SK-MEL-5 (cell line): ENCODE measurements around the gene ZNF532. TPM values are rescaled to one million over a fixed set of nuclear protein-coding genes. Genes with fewer than 3 reads are reported as not detected.

Experiments
- DNase-seq: peaks from one replicate; pipeline ENCODE4 v3.0.0-alpha.2; 2016; ENCODE audit warnings: low read depth, low spot score
- in situ Hi-C: cut with HindIII; loops from 2 replicates; pipeline ENCODE4 v1.10.0; 2016; ENCODE audit warnings: low sequenced_read_pairs, high pct_unique_total_duplicates, low pct_unique_long_range_greater_than_20kb
- total RNA-seq: library from RNA; depleted of rRNA; stranded (reverse); fragments of >200 nt; shearing (Covaris generic); gene quantifications from 2 replicates; pipeline ENCODE4 v1.2.3, GENCODE V29; 2014

ZNF532 gene
- total RNA-seq, 1 experiment from 2014 or later = 7.3 TPM

DNA sequence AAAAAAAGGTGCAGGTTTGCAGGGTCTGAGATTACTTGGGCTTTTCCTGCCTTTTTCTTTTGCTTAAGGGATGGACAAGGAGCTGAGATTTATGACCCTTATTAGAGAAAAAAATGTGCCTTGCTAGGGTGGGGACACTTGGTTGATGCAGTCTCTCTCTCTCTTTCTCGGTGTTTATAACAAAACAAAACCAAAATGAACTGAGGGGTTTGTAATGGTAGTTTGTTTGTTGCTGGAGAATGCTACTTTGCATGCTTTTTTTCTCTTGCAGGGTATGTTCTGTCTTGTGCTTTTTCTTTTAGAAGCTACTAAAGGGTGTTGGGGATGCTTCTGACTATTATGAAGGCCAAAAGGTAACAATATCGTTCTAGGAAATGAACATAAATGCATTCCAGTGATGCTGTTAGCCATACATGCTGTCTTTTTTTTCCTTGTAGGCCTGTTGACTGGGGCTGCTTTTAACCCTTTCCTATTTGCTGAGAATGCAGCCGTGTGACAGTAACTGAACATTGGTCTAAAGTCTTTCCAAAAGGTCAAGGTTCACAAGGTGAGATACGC lies 435 bp downstream of the ZNF532 start:
- in situ Hi-C loops = no loop called here
- no peak for DNase-seq

DNA sequence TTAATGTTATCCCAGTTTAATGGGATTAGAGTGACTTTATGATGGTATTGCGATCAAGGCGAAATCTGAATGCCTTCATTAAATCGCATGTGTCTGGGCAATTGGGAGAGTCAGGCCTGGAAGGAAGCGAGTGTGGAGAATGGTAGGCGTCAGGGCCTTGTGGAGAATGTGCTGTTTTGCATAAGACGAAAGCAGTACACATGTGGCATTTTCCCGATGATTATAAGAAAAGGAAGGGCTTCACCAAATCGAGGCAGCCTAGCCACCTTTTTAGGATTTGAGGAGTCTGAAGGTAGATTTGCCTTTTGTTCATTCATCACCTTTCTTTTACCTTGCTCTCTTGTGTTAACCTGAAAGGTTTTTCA lies 1.0 kb downstream of the ZNF532 start:
- DNase-seq = no peak
- in situ Hi-C loops = no loop called here

DNA sequence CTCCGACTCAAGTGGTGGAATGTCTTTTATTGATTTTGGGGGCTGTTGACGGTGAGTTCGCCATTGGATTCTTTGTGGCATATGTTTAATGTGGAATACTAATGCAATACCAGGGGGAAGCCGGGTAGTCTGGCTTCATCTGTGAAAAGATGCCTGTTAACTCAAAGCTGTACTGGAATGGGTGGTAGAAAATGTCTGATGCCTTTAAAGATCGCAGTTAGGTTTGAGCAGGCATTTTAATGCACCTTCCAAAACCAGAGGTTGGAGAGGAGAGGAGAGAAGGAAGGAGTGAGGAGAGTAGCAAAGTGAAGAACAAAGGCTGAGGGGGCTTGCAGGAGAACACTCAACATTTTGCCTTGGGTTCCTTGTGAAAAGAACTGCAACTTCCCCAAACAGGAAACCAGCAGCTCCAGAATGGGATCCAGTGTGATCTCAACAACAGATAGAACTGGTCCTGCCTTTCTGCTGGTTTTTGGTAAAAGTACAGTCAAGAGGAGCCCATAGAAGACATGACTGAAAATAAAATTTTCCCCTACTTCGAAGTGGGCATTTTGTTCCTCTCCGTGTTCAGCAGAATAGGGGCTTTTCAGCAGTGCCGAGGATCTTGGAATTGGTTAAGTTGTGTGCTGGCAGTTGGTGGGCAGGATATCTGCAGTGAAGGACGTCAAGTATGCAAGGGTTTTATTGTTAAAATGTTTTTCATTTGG lies 1.5 kb downstream of the ZNF532 start:
- in situ Hi-C loops = no loop called here
- no peak for DNase-seq

DNA sequence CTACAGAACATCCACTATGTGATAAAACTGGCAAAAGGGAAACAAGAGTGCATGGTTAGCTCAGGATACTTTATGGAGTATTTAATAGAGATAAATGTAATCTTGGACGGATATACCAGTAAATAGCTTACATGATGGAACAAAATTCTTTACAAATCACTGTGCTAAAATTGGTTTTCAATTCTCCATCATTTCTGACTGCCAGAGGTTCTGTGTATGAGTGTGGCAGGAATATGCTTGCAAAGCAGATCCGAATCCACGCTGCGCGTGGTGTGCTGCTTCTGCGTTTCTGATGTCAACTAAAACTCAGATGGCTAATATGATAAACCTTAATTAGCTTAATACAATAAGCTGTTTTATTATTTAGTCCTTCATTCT lies 2.1 kb downstream of the ZNF532 start:
- in situ Hi-C loops = no loop called here
- no peak for DNase-seq

GRCh38 chr18:58867281-58867961 lies 2.7 kb downstream of the ZNF532 start:
- no peak for DNase-seq
- in situ Hi-C loops = no loop called here

DNA sequence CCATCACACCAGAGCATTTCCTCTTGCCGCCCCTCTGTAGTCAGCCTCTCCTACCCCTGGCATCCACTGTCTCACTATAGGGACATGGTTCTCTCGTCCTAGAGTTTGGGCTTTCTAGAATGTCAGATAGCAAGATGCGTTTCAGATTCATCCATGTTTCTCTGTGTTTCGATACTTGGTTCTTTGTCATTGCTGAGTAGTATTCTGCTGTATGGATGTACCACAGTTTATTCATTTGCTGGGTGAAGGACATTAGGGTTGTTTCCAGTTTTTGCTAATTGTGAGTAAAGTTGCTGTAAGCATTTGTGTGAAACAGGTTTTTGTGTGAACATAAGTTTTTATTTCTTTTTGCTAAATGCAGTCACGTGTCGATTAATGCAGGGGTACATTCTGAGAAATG lies 3.8 kb downstream of the ZNF532 start:
- in situ Hi-C loops = no loop called here
- no peak for DNase-seq

GRCh38 chr18:58870130-58870529 lies 5.5 kb downstream of the ZNF532 start:
- DNase-seq = no peak
- in situ Hi-C loops = no loop called here

DNA sequence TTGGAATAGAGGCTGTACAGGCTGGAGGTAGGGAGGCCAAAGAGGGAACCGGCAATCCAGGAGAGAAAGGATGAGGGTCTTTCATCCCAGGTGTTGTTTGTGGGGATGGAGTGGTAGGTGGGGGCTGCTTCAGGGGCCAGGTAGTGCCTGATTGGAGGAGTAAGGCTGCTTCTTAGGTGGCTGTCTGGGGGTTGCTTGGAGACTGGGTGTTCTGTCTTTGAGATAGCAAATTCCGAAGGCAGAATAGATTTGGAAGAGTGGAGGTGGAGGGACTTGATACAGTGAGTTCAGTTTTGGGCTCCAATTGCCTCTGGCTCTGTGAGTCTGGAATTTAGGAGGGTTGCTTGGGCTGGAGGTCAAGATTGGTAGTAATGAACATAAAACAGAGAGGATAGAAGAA lies 5.9 kb downstream of the ZNF532 start:
- DNase-seq = no peak
- in situ Hi-C loops = no loop called here

DNA sequence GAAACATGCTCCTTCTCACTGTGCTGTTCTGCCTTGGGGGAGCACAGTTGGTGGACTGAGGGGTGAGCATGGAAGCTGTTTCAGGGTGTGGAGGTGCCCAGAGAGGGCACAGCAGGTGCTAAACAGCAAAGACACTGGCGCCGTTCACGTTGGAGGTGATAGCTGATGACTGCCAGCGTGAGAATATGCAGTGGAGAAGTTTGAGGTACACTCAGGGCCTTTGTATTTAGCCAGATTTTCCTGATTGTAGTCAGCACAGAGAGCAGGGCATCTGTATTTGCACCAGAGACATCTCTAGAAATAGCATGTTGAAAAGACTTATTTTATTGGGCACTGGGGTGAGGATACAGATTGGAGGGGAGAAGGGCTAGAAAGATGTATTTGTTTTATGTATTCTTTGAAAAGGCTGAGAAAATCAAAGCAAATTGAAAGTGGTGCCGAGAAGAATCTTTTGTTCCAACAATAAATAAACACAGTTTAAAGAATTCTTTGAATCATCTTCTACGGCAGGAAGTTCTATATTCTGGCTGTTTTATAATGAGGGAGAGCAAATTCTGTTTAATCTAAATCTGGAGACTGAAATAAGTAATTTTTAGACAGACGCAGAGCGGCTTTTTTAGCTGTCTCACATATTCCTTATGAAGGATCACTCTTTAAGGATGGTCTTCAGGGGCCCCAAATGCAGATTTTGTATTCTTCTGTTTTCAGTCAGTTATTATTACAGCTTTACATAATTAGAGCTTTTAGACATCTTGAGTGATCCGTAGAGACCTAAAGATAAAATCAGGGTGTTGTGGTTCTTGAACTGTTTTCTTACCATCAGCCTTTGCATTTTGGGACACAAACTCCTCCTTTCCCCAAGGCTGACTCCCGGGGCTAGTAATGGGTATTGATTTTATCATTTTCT lies 7.1 kb downstream of the ZNF532 start:
- in situ Hi-C loops = no loop called here
- no peak for DNase-seq

DNA sequence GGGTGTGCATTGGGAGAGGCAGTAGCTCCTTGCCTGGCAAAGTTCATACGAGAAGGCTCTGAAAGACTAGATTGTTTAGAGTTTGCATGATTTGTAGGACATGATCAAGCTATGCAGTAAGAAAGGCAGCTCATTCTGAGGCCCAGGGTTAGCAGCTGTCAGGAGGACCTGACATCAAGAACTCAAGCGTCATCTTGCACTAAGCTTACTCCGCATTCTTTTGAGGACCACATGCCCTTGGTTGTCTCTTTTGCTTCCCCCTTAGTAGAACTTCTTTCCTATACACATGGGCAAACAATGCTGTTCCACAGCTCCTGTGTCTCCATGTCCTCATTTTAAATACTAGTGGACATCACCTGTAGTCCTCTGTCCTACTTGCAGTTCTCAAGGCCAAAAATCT lies 14.0 kb downstream of the ZNF532 start:
- in situ Hi-C loops = no loop called here
- no peak for DNase-seq

DNA sequence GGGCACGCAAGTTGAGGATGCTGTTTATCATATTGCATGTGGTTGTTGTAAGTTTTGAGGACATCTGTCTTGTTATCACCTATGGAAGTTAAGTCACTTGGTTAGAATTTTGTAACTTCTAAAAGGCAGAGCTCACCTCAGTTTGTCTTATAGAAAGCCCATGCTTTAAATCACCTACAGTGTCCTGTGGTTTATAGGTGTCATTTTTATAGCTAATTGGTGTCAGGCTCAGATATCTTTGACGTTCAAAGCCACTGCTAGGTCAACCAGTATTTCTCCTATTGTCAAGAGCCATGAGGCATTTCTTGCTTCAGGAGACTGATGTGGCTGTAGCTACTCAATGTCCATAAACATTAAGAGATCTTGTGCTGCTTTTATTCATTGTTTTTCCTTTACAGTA lies 16.8 kb downstream of the ZNF532 start:
- in situ Hi-C loops = no loop called here

DNA sequence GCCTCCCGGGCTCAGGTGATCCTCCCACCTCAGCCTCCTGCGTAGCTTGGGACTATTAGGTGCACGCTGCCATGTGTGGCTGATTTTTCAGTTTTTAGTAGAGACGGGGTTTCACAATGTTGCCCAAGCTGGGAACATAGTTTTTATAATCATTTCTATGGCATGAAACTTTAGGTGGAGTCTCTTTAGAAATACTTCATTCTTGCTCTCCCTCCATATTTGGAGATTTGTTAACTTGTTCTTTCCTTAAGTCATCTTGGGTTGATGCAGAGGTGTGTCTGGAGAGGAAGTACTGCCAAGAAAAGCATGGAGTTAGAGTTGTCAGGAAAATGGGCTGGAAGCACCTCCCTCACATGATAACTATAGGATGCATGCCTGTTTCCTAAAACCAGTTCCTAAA lies 17.4 kb downstream of the ZNF532 start:
- DNase-seq = no peak

More for the DNA sequence above, 16.8 kb downstream of the ZNF532 start:
- DNase-seq = no peak

DNA sequence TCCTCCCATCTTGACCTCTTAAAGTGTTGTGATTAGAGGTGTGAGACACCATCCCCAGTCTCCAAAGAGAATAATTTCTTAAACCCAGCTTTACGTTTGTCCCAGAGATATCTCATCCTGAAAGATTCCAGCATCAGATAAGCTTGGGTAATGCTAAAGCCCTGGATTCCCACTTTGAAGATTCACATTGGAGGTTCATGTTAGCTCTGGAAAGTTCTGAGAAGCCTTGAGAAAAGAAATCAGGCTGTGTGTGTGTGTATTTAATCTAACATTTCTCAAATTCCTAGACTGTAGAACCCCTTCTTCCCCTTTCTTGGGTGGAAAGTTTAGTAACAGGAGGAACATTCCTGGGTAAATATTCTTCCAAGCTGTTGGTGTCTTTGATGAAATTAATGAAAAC lies 18.0 kb downstream of the ZNF532 start:
- DNase-seq = no peak
- in situ Hi-C loops = no loop called here

More for the DNA sequence above, 17.4 kb downstream of the ZNF532 start:
- in situ Hi-C loops = no loop called here

DNA sequence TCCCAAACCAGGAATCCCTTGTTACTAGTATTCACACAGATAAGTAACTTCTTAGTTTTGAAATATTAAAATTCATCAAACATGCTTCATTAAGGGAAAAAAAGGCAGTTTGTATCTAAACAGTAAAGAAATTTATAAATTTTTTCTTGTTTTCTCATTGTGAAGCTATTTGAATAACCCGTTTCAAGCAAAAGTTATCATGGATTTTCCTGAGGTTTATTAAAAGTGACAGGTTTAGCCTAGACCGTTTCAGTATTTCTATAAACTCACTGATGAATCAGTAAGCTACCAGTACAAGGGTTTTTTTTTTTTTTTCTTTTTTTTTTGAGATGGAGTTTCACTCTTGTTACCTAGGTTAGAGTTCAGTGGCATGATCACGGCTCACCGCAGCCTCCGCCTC lies 20.0 kb downstream of the ZNF532 start:
- in situ Hi-C loops = no loop called here
- no peak for DNase-seq

GRCh38 chr18:58886431-58886830 lies 21.8 kb downstream of the ZNF532 start:
- DNase-seq = no peak
- in situ Hi-C loops = no loop called here

GRCh38 chr18:58886864-58887612 lies 22.4 kb downstream of the ZNF532 start:
- in situ Hi-C loops = no loop called here
- no peak for DNase-seq

- peak; percentile 92 for DNase-seq
- in situ Hi-C loops = no loop called here
Measured at GRCh38 chr18:58887613-58887963, 22.9 kb downstream of the ZNF532 start.

GRCh38 chr18:58891776-58892175 lies 27.1 kb downstream of the ZNF532 start:
- no peak for DNase-seq
- in situ Hi-C loops = no loop called here
